SH-SY5Y (cell line): ENCODE results near the gene COX17.

Source experiments
- GATA2 ChIP-seq: IDR thresholded peaks from 2 replicates; pipeline ENCODE4 v1.6.1; 2011; ENCODE audit warnings: mild to moderate bottlenecking, low read depth, low read length
- GATA3 ChIP-seq: IDR thresholded peaks from 2 replicates; pipeline ENCODE4 v1.6.1; 2011; ENCODE audit warnings: low read depth, mild to moderate bottlenecking, low read length, moderate library complexity

DNA sequence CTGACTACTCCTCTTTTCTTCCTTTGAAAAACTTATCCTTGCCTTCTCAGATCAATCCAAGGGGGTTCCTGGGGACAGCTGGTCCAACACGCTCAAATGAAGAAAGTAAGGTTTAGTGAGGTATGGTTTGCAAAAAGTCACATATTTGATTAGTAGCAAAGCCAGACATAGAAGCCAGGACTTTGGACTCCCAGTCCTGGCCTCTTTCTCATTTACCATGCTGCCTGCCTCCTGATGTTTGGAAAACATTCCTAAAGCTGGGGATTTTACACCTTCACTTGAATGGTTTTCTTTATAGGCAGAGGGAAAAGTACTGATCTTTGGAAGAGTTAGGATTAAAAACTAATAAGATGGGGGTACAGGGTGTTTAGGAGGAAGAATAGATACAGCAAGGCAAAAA lies 31.4 kb downstream of the COX17 start:
- no peak for TF ChIP-seq GATA2
- TF ChIP-seq GATA3: no peak
